Breast epithelium (tissue), 3 donors: ENCODE data around the gene C19orf12.
"Not testable (repeated sequence)": the region's sequence is repeated elsewhere in the genome, so short reads cannot be mapped to it uniquely, and the experiment has no call there.

ENCODE experiments used
- POLR2A ChIP-seq: fragments of 450-650 bp; IDR thresholded peaks from one replicate; pipeline ENCODE4 v1.6.1; 2016; ENCODE audit warnings: antibody characterized with exemption, mild to moderate bottlenecking, moderate library complexity
- POLR2AphosphoS5 ChIP-seq, 3 donors: sonication (generic); formaldehyde crosslinking; IDR thresholded peaks; one replicate each; pipeline ENCODE4 v1.6.1; 2017; ENCODE audit warnings: antibody characterized with exemption in 3 of 3
- TF ChIP-seq, protein P1 (sequence below), 3 donors: fragments of 450-650 bp; IDR thresholded peaks; one replicate each; pipeline ENCODE4 v1.5.1; 2016 to 2017; ENCODE audit warnings: antibody characterized with exemption in 3 of 3, mild to moderate bottlenecking in 3 of 3, moderate library complexity in 3 of 3

DNA sequence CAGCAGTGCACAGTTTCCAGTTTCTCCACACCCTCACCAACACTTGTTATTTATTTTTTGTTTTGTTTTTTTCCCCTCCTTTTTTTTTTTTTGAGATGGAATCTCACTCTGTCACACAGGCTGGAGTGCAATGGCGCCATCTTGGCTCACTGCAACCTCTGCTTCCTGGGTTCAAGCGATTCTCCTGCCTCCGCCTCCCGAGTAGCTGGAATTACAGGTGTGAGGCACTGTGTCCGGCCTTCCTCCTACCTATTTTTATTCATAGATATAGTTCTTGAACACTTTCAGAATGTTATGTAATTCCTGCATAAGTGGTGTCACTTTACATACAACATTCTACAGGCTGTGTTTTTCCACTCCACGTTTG, 44.1 kb downstream of the C19orf12 start:
- TF ChIP-seq, protein P1, sequence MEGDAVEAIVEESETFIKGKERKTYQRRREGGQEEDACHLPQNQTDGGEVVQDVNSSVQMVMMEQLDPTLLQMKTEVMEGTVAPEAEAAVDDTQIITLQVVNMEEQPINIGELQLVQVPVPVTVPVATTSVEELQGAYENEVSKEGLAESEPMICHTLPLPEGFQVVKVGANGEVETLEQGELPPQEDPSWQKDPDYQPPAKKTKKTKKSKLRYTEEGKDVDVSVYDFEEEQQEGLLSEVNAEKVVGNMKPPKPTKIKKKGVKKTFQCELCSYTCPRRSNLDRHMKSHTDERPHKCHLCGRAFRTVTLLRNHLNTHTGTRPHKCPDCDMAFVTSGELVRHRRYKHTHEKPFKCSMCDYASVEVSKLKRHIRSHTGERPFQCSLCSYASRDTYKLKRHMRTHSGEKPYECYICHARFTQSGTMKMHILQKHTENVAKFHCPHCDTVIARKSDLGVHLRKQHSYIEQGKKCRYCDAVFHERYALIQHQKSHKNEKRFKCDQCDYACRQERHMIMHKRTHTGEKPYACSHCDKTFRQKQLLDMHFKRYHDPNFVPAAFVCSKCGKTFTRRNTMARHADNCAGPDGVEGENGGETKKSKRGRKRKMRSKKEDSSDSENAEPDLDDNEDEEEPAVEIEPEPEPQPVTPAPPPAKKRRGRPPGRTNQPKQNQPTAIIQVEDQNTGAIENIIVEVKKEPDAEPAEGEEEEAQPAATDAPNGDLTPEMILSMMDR (IDR thresholded peaks at IDR 0.05): not testable (repeated sequence)
- TF ChIP-seq POLR2A; POLR2AphosphoS5 (IDR thresholded peaks at IDR 0.05): not testable (repeated sequence)
